K562 (cell line): ENCODE data around the gene PDLIM4. TPM values are rescaled to one million over a fixed set of nuclear protein-coding genes. Genes with fewer than 3 reads are reported as not detected.

Experiments used
- ATF7 ChIP-seq: fragments of 450-650 bp; IDR thresholded peaks from 2 replicates; pipeline ENCODE4 v1.7.1; 2014; ENCODE audit warnings: mild to moderate bottlenecking, moderate library complexity
- CBX8 ChIP-seq: fragments of 200-600 bp; sonication (generic); IDR thresholded peaks from 2 replicates; pipeline ENCODE4 v1.6.1; 2012; ENCODE audit warnings: borderline replicate concordance, mixed run types, low read depth, mild to moderate bottlenecking, moderate library complexity, mixed read lengths, low read length, control low read depth, inconsistent platforms; ENCODE audit not compliant: poor library complexity, severe bottlenecking; ENCODE audit errors: extremely low read depth
- CC2D1A ChIP-seq: fragments of 450-650 bp; IDR thresholded peaks from 2 replicates; pipeline ENCODE4 v1.6.1; 2017; ENCODE audit warnings: mild to moderate bottlenecking
- CXXC5 ChIP-seq: fragments of 250-450 bp; sonication (Bioruptor Pico); IDR thresholded peaks from 2 replicates; pipeline ENCODE4 v1.8.0; 2022; ENCODE audit warnings: inconsistent platforms, mild to moderate bottlenecking, moderate library complexity
- DDX20 ChIP-seq: fragments of 450-650 bp; IDR thresholded peaks from 2 replicates; pipeline ENCODE4 v1.6.1; 2016; ENCODE audit warnings: missing genetic modification characterization, low read depth, mild to moderate bottlenecking, missing compliant biosample characterization, moderate library complexity
- GABPB1 ChIP-seq: sonication (generic); formaldehyde crosslinking; IDR thresholded peaks from 2 replicates; pipeline ENCODE4 v1.8.0; 2022; ENCODE audit warnings: mild to moderate bottlenecking, missing genetic modification reagents
- LCOR ChIP-seq: sonication (generic); formaldehyde crosslinking; IDR thresholded peaks from 2 replicates; pipeline ENCODE4 v1.8.0; 2022; ENCODE audit warnings: mild to moderate bottlenecking, missing genetic modification reagents
- MAFF ChIP-seq: IDR thresholded peaks from 2 replicates; pipeline ENCODE4 v1.6.1; 2012; ENCODE audit warnings: low read length, improper control_type of control experiment
- NFE2 ChIP-seq: IDR thresholded peaks from 2 replicates; pipeline ENCODE4 v1.6.1; 2014; ENCODE audit warnings: antibody characterized with exemption, low read depth
- RBBP5 ChIP-seq: fragments of 200-600 bp; sonication (generic); IDR thresholded peaks from 2 replicates; pipeline ENCODE4 v1.6.1; 2012; ENCODE audit warnings: borderline replicate concordance, mild to moderate bottlenecking, low read length, control low read depth, inconsistent platforms; ENCODE audit not compliant: insufficient read depth, poor library complexity, severe bottlenecking
- RBM34 ChIP-seq: fragments of 200-400 bp; formaldehyde crosslinking; IDR thresholded peaks from 2 replicates; pipeline ENCODE4 v1.6.1; 2018; ENCODE audit warnings: low read length, borderline replicate concordance; ENCODE audit not compliant: insufficient read depth
- SMAD4 ChIP-seq: fragments of 250-450 bp; sonication (Bioruptor Pico); conservative IDR thresholded peaks from 2 replicates; pipeline ENCODE4 v1.8.0; 2021; ENCODE audit warnings: inconsistent platforms, mild to moderate bottlenecking, moderate library complexity
- TRIM24 ChIP-seq, 2 experiments: fragments of 450-650 bp; IDR thresholded peaks; 2 replicates each; pipeline ENCODE4 v1.6.1; 2016
- ZBTB7A ChIP-seq: IDR thresholded peaks from 2 replicates; pipeline ENCODE4 v1.6.1; 2011; ENCODE audit warnings: low read depth, mild to moderate bottlenecking, low read length, moderate library complexity, borderline replicate concordance; ENCODE audit not compliant: control insufficient read depth
- polyA plus RNA-seq, 8 experiments: library from polyadenylated mRNA; depleted of rRNA in 4 of 8; stranded (reverse) in 5 of 8; unstranded in 3 of 8; fragments of >200 nt; fragmentation: Nextera tagmentation in 2 of 8; fragmentation: Illumina TruSeq in 1 of 8; extraction: Ambion mirVana in 2 of 8; extraction: Trizol in 1 of 8; gene quantifications; 2 replicates each; pipeline versions ENCODE4 v1.2.1 to v1.2.3, GENCODE V29; 2011 to 2014; ENCODE audit warnings: inconsistent platforms in 1 of 8, missing spikeins in 1 of 8
- total RNA-seq, 7 experiments: library from RNA; depleted of rRNA in 6 of 7; stranded (reverse); fragments of >200 nt in 6 of 7; fragmentation: Illumina TruSeq in 2 of 7; extraction: Trizol in 2 of 7; gene quantifications; 2 replicates each; pipeline versions ENCODE4 v1.2.1 to v1.2.3, GENCODE V29; 2011 to 2021; ENCODE audit warnings: low replicate concordance in 1 of 7
- TF ChIP-seq, protein P1 (sequence below): fragments of 250-450 bp; sonication (Bioruptor Pico); IDR thresholded peaks from 2 replicates; pipeline ENCODE4 v1.4.0; 2020; ENCODE audit warnings: mild to moderate bottlenecking, moderate library complexity
- TF ChIP-seq, protein P2 (sequence below), 2 experiments: IDR thresholded peaks; 2 replicates each; pipeline ENCODE4 v1.6.1; 2012; ENCODE audit warnings: improper control_type of control experiment in 2 of 2, low read depth in 2 of 2, low read length in 2 of 2, borderline replicate concordance in 1 of 2
- TF ChIP-seq, protein P3 (sequence below): fragments of 200-800 bp; sonication (Bioruptor generic); IDR thresholded peaks from 2 replicates; pipeline ENCODE4 v1.6.1; 2017; ENCODE audit warnings: missing genetic modification characterization, missing compliant biosample characterization
- TF ChIP-seq, protein P4 (sequence below): sonication (generic); formaldehyde crosslinking; IDR thresholded peaks from 2 replicates; pipeline ENCODE4 v1.8.1; 2023; ENCODE audit warnings: mild to moderate bottlenecking, missing genetic modification reagents

PDLIM4 gene
- total and polyA plus RNA-seq, 9 of the 15 experiments (the other 6 are each of a cell fraction or from before 2014, with no cell fraction given): 0.28 to 32.8 (median 13.1) TPM

DNA sequence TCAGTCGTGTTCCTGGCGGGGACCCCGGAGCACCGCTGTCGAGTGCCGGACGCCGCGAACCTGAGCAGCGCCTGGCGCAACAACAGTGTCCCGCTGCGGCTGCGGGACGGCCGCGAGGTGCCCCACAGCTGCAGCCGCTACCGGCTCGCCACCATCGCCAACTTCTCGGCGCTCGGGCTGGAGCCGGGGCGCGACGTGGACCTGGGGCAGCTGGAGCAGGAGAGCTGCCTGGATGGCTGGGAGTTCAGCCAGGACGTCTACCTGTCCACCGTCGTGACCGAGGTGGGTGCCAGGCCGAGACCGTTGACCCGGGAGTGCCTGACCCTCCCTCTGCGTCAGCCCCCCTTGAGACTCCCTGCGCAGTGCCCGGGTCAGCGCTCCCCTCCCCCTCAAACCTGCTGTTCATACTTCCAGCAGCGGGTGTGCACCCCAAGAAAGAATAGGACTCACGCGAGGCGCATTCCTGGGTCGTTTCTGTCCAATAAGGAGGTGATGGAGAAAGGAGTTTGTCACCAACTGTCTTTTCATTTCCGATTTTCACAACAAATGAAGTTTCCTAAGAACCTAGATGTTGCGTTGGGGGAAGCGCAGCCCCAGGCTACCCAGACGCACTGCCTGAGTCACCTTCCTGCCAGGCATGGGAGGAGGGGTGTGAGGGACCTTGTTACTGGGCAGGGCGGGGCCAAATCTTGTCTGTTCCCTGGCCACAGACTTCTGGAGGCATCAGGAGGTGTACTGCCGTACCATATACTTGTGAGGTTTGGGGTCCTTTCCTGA is 37.4 kb downstream of the PDLIM4 start (continued):
- TF ChIP-seq SMAD4 (CRISPR knock-in tag): 0 out of 2 replicates have a peak, but pooled peaks have one; percentile 21
- TF ChIP-seq TRIM24 (IDR thresholded peaks at IDR 0.05): 0 out of 4 replicates have a peak, but pooled peaks of 1 of the 2 experiments have one; percentile 16
- no peak for TF ChIP-seq CC2D1A
- TF ChIP-seq MAFF: no peak
- TF ChIP-seq, protein P1, sequence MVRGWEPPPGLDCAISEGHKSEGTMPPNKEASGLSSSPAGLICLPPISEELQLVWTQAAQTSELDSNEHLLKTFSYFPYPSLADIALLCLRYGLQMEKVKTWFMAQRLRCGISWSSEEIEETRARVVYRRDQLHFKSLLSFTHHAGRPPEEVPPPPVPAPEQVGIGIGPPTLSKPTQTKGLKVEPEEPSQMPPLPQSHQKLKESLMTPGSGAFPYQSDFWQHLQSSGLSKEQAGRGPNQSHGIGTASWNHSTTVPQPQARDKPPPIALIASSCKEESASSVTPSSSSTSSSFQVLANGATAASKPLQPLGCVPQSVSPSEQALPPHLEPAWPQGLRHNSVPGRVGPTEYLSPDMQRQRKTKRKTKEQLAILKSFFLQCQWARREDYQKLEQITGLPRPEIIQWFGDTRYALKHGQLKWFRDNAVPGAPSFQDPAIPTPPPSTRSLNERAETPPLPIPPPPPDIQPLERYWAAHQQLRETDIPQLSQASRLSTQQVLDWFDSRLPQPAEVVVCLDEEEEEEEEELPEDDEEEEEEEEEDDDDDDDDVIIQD (CRISPR knock-in tag): 0 out of 2 replicates have a peak, but pooled peaks have one; percentile 22
- peak; percentile 6; the same call in 1 of the 2 replicates for TF ChIP-seq GABPB1 (CRISPR knock-in tag)
- TF ChIP-seq ATF7: 0 out of 2 replicates have a peak, but pooled peaks have one; percentile 7
- peak; percentile 32; the same call in 1 of the 2 replicates for TF ChIP-seq NFE2
- no peak for TF ChIP-seq CBX8
- TF ChIP-seq, protein P2, sequence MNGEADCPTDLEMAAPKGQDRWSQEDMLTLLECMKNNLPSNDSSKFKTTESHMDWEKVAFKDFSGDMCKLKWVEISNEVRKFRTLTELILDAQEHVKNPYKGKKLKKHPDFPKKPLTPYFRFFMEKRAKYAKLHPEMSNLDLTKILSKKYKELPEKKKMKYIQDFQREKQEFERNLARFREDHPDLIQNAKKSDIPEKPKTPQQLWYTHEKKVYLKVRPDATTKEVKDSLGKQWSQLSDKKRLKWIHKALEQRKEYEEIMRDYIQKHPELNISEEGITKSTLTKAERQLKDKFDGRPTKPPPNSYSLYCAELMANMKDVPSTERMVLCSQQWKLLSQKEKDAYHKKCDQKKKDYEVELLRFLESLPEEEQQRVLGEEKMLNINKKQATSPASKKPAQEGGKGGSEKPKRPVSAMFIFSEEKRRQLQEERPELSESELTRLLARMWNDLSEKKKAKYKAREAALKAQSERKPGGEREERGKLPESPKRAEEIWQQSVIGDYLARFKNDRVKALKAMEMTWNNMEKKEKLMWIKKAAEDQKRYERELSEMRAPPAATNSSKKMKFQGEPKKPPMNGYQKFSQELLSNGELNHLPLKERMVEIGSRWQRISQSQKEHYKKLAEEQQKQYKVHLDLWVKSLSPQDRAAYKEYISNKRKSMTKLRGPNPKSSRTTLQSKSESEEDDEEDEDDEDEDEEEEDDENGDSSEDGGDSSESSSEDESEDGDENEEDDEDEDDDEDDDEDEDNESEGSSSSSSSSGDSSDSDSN (IDR thresholded peaks at IDR 0.05; ENCODE audit: borderline replicate concordance in 1 of 2, low read depth in 2 of 2, low read length in 2 of 2): peak in 1 of 2 experiments; percentile 8; a peak in 2 of 4 replicates
- TF ChIP-seq RBM34: no peak
- TF ChIP-seq CXXC5 (CRISPR knock-in tag): peak; percentile 40; the same call in 1 of the 2 replicates
- TF ChIP-seq RBBP5: peak; percentile 70
- TF ChIP-seq, protein P3, sequence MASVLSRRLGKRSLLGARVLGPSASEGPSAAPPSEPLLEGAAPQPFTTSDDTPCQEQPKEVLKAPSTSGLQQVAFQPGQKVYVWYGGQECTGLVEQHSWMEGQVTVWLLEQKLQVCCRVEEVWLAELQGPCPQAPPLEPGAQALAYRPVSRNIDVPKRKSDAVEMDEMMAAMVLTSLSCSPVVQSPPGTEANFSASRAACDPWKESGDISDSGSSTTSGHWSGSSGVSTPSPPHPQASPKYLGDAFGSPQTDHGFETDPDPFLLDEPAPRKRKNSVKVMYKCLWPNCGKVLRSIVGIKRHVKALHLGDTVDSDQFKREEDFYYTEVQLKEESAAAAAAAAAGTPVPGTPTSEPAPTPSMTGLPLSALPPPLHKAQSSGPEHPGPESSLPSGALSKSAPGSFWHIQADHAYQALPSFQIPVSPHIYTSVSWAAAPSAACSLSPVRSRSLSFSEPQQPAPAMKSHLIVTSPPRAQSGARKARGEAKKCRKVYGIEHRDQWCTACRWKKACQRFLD (CRISPR knock-in tag): no peak
- no peak for TF ChIP-seq LCOR (CRISPR knock-in tag)
- TF ChIP-seq, protein P4, sequence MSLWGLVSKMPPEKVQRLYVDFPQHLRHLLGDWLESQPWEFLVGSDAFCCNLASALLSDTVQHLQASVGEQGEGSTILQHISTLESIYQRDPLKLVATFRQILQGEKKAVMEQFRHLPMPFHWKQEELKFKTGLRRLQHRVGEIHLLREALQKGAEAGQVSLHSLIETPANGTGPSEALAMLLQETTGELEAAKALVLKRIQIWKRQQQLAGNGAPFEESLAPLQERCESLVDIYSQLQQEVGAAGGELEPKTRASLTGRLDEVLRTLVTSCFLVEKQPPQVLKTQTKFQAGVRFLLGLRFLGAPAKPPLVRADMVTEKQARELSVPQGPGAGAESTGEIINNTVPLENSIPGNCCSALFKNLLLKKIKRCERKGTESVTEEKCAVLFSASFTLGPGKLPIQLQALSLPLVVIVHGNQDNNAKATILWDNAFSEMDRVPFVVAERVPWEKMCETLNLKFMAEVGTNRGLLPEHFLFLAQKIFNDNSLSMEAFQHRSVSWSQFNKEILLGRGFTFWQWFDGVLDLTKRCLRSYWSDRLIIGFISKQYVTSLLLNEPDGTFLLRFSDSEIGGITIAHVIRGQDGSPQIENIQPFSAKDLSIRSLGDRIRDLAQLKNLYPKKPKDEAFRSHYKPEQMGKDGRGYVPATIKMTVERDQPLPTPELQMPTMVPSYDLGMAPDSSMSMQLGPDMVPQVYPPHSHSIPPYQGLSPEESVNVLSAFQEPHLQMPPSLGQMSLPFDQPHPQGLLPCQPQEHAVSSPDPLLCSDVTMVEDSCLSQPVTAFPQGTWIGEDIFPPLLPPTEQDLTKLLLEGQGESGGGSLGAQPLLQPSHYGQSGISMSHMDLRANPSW (CRISPR knock-in tag): no peak
- peak; percentile 56; the same call in 1 of the 2 replicates for TF ChIP-seq ZBTB7A
- TF ChIP-seq DDX20 (tag): no peak
